MCF 10A (cell line): ENCODE results near the gene GASK1A. TPM values are rescaled to one million over a fixed set of nuclear protein-coding genes. Genes with fewer than 3 reads are reported as not detected.

Source experiments
- BruUV-seq: library from RNA; stranded (reverse); fragments of 400-500 nt; replicated peaks from 2 replicates; lab custom pipeline; 2021; lab: Mats Ljungman, UMichigan
- CTCF ChIA-PET: fragments of 300-600 bp; sonication (Branson Sonifier 250); formaldehyde crosslinking; extraction: SDS; loops from one replicate; lab custom pipeline; 2021; ENCODE audit warnings: antibody characterized with exemption, inconsistent platforms; lab: Yijun Ruan, JAX
- POLR2A ChIA-PET: fragments of 300-600, 350-650 bp; sonication (Branson Sonifier 250); formaldehyde crosslinking; extraction: SDS; loops from one replicate; lab custom pipeline; 2020; ENCODE audit warnings: antibody characterized with exemption, inconsistent platforms; lab: Yijun Ruan, JAX
- DNase-seq: peaks from one replicate; pipeline ENCODE4 v3.0.0-alpha.2; 2018; ENCODE audit not compliant: unreplicated experiment
- H3K27ac Mint-ChIP-seq: one replicate; pipeline ENCODE4 v1.8.0; 2022; ENCODE audit warnings: mild to moderate bottlenecking, low read depth, mixed read lengths; ENCODE audit not compliant: unreplicated experiment
- H3K27me3 Mint-ChIP-seq: one replicate; pipeline ENCODE4 v1.8.0; 2022; ENCODE audit warnings: mixed read lengths; ENCODE audit not compliant: insufficient read depth, unreplicated experiment
- H3K36me3 Mint-ChIP-seq: one replicate; pipeline ENCODE4 v1.8.0; 2022; ENCODE audit warnings: mild to moderate bottlenecking, moderate library complexity, mixed read lengths; ENCODE audit not compliant: insufficient read depth, unreplicated experiment
- H3K4me1 Mint-ChIP-seq: one replicate; pipeline ENCODE4 v1.8.0; 2022; ENCODE audit warnings: mixed read lengths; ENCODE audit not compliant: insufficient read depth, unreplicated experiment
- H3K4me3 Mint-ChIP-seq: one replicate; pipeline ENCODE4 v1.8.0; 2022; ENCODE audit warnings: mild to moderate bottlenecking, moderate library complexity, mixed read lengths; ENCODE audit not compliant: unreplicated experiment
- H3K9me3 Mint-ChIP-seq: one replicate; pipeline ENCODE4 v1.8.0; 2022; ENCODE audit warnings: mixed read lengths; ENCODE audit not compliant: unreplicated experiment
- CTCF ChIP-seq: fragments of 200-600 bp; IDR thresholded peaks from one replicate; pipeline ENCODE4 v1.8.0; 2022; ENCODE audit warnings: antibody characterized with exemption, mild to moderate bottlenecking; ENCODE audit not compliant: unreplicated experiment
- intact Hi-C: fragments of 100-400 bp; cut with micrococcal nuclease; formaldehyde crosslinking; loops from 2 replicates; pipeline ENCODE4 v1.14.1; 2022
- total RNA-seq: library from RNA; stranded (reverse); gene quantifications from 2 replicates; pipeline ENCODE4 v1.2.3, GENCODE V29; 2022

Gene GASK1A
- total RNA-seq, 1 experiment from 2014 or later = not detected

GRCh38 chr3:43028001-43028400, 48.9 kb downstream of the GASK1A start:
- POLR2A ChIA-PET = no interaction called here
- BruUV-seq = no TSS peak
- no peaks in the 10 kb centered on the region for H3K36me3 Mint-ChIP-seq
- intact Hi-C loops = no loop called here
- no peak overlapping the region for H3K4me3 Mint-ChIP-seq
- H3K9me3 Mint-ChIP-seq = no peaks in the 10 kb centered on the region
- DNase-seq = no peak
- no peak overlapping the region for H3K27ac Mint-ChIP-seq
- CTCF ChIA-PET = interaction anchor here (0.8 kb wide), 1 partner anchor 63 kb away, joined by 3 read pairs; no protein-coding TSS in a partner anchor
- H3K4me1 Mint-ChIP-seq = peaks cover 13% of the 10 kb centered on the region
- no peak for TF ChIP-seq CTCF
- no peaks in the 10 kb centered on the region for H3K27me3 Mint-ChIP-seq

- Mint-ChIP-seq H3K27me3 (peaks cover 5% of the 10 kb centered on the region), H3K9me3 (no peaks in the 10 kb centered on the region), H3K4me1 (peaks cover 13% of the 10 kb centered on the region), H3K4me3 (no peak overlapping the region), H3K27ac (no peak overlapping the region), H3K36me3 (no peaks in the 10 kb centered on the region)
- POLR2A ChIA-PET = interaction anchor here (0.8 kb wide), 1 partner anchor 659 kb away, joined by 3 read pairs; no protein-coding TSS in a partner anchor
- TF ChIP-seq CTCF = no peak
- BruUV-seq = no TSS peak
- intact Hi-C loops = no loop called here
- CTCF ChIA-PET = interaction anchor here (0.7 kb wide), 1 partner anchor 826 kb away, joined by 4 read pairs; no protein-coding TSS in a partner anchor
- DNase-seq = peak; percentile 41
Observed at GRCh38 chr3:43028678-43029490, 49.8 kb downstream of the GASK1A start.

- POLR2A ChIA-PET = no interaction called here
- intact Hi-C loops = no loop called here
- Mint-ChIP-seq H3K4me1 (peaks cover 13% of the 10 kb centered on the region), H3K27ac (no peak overlapping the region), H3K4me3 (no peak overlapping the region), H3K9me3 (no peaks in the 10 kb centered on the region), H3K27me3 (peaks cover 11% of the 10 kb centered on the region), H3K36me3 (no peaks in the 10 kb centered on the region)
- no peak for TF ChIP-seq CTCF
- DNase-seq = no peak
- BruUV-seq = no TSS peak
- CTCF ChIA-PET = interaction anchor here (1.1 kb wide), 1 partner anchor 125 kb away, joined by 3 read pairs; no protein-coding TSS in a partner anchor
Observed at GRCh38 chr3:43030162-43030935, 51.2 kb downstream of the GASK1A start.

- TF ChIP-seq CTCF = no peak
- DNase-seq = peak; percentile 63
- Mint-ChIP-seq H3K27ac (no peak overlapping the region), H3K4me1 (peaks cover 13% of the 10 kb centered on the region), H3K36me3 (no peaks in the 10 kb centered on the region), H3K27me3 (peaks cover 13% of the 10 kb centered on the region), H3K9me3 (no peaks in the 10 kb centered on the region), H3K4me3 (no peak overlapping the region)
- intact Hi-C loops = no loop called here
- ChIA-PET POLR2A (no interaction called here), CTCF (interaction anchor here (0.8 to 1.1 kb wide), 2 partner anchors 24 to 1007 kb away, joined by 3 to 4 read pairs; no protein-coding TSS in a partner anchor)
- BruUV-seq = no TSS peak
Observed at GRCh38 chr3:43031485-43031884, 52.4 kb downstream of the GASK1A start.
